HG02642 (cell line): ENCODE results near the gene BAIAP3.

Experiments used
- ATAC-seq: cut with Tn5 transposase; IDR thresholded peaks from one replicate; pipeline ENCODE4 v1.9.1; 2021; ENCODE audit warnings: mild to moderate bottlenecking; ENCODE audit not compliant: unreplicated experiment, poor library complexity

BAIAP3 gene

GRCh38 chr16:1330931-1331711 is 2.3 kb upstream of the BAIAP3 start:
- ATAC-seq = no peak

DNA sequence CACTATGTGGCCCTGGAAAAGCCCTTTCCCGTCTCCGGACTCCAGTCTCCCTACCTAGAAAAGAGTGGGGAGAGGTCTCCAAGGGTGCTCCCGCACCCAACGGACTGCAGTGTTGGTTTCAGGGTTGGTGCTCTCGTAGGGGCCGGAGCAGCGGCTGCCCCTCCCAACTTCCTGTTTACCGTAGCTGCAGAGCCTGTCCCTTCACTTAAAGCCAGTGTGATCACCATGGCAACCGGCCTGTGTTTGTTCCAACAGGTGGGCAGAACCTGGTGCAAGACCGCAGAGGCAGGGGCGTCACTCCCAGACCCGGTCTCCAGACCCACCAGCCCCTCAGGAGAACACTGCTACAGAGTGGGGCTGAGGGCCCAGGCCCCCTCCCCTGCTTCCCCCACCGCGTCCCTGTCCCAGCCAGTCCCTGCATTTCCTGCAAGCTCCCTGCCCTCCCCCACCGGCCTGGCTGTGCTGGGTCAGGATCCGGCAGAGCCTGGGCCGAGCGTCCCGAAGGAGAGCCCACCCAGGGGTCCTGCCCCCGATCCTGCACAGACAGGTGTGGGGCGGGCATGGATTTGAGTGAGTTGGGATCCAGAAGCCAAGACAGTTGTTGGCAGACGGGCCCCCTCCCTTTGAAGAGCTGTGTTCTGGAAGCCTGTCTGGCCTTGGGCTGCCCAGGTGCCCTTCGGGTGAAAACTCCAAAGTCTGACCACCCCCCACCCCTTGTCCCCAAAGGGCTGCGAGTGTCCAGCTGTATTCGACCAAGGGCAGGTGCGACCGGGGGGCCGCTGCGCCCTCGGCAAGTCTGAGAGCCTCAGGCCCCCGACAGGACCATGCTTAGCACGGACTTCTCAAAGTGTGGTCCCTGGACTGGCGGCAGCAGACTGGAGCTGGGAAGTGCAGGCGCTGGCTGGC is 1.5 kb upstream of the BAIAP3 start:
- no peak for ATAC-seq

GRCh38 chr16:1332618-1333148 is 762 bp upstream of the BAIAP3 start:
- no peak for ATAC-seq

GRCh38 chr16:1333854-1334700 is 632 bp downstream of the BAIAP3 start:
- no peak for ATAC-seq

DNA sequence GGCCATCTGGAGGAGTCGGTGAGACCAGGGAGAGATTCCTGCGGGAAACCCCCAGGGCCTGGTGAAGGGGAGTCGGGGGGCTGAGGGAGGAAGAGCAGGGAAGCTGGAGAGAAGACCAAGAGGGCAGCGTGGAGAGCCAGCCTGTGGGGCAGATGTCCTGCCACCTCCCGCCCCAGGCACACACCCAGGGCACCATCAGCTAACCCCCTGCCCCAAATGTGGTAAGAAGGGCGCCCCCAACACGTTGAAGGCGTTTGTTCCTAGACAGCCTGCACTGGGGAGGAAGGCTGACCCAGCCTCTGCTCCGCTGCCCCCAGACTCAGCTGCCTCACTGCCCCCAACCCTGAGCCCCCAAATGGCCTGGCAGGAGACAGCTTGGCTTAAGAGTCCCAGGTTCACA is 1.3 kb downstream of the BAIAP3 start:
- ATAC-seq = no peak

- ATAC-seq = no peak
These were observed 1.9 kb downstream of the BAIAP3 start for GRCh38 chr16:1335211-1335971.

DNA sequence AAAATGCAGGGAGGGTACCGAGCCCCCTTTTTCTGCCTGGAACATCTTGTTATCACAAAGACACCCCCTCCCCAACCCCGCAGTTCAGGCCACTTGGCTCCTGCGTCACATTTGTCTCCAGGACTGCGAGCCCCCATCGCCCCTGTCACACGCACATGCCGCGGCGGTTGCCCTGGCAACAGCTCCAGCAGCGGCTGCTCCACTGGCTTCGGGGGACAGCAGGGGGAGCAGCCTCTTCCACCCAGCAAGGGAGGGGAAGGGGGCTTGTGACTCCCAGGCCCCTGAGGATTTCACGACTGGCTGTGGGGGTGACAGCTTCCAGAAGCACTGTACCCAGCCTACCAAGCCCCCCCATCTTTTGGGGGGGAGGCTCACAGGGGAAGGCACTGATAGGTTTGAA is 2.6 kb downstream of the BAIAP3 start:
- no peak for ATAC-seq

DNA sequence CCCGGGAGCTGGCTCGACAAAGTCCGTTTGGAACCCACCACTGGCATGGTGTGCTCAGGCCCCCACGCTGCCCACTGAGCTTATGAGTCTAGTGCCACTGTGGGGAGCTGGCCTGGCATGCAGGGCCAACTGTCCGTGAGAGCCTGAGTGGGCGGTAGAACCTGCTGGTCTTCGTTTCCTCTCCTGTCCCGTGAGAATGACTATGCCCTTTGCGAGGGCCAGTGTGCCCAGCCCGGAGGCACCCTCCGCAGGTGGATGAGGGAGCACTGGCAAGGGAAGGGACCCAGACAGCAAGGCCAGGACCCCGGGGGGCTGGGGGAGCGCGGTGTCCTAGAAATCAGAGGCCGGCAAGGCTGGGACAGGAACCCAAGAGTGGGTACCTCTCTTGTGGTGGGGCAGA is 3.2 kb downstream of the BAIAP3 start:
- ATAC-seq = no peak

DNA sequence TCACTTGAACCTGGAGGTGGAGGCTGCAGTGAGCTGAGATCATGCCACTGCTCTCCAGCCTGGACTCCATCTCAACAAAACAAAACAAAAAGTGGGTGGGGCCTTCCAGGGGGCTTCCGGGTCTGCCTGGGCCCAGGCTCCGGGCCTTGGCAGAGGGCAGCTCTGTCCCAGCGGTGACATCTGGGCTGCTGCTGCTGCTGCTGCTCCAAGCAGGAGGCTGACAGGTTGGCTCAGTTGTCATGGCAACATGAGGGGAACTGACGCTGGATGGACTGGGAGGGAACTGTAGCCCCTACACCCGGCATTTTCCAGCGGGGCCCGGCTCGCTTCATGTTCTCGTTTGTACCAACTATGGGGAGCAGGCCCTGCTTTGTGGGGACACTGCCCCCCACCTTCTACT is 4.0 kb downstream of the BAIAP3 start:
- ATAC-seq = no peak

DNA sequence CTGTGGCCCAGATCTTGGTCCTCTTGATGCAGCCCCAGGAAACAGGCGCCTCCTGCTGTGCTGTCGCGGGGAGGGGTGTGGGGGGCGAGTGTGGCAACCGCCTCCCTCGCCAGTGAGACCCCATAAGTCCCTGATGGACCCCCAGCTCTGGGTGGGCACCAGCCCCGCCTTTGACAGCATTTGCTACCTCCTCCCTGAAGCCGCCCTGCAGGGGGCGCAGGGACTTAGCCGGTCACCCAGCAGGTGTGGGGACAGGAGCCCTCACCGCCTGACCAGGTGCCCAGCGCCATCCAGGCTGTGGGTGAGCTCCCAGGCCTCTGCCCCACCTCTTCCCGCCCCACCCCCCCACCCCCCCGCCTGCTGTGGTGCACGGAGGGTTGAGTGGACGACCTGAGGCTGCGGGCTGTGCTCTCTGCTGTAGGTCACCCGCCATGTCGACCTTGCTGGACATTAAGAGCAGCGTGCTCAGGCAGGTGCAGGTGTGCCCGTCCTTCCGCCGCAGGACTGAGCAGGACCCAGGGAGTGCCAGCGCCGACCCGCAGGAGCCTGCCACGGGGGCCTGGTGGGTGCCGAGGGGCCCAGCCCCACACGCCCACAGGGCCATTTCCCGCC is 4.8 kb downstream of the BAIAP3 start:
- no peak for ATAC-seq

DNA sequence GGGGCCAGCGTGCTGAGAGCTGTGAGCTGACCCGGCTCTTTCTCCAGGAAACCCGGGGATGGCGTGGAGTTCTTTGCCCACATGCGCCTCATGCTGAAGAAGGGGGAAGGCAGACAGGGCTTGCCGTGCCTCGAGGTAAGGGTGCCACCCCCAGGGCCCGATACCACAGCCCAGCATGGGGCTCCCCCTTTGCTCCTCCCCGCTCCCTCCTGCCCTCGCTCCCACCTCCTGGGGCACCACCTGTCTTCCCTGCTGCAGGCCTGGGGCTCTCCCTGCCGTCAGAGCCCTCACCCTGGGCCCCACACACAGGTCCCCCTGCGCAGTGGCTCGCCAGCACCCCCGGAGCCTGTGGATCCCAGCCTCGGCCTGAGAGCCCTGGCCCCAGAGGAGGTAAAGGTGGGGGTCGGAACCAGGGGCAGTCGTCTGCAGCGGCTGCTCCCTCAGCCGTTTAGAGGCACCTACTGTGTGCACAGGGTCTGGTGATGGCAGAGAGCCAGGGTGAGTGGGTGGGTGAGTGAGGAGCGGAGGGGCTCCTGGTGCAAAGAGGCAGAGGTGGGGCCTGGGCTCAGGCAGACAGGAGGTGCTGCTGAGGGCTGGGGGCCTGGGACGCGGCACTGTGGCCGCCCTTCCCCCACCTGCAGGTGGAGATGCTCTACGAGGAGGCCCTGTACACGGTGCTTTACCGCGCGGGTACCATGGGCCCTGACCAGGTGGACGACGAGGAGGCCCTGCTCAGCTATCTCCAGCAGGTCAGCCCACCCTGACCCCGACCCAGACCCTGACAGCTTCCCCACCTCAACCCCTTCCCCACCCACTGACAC is 5.6 kb downstream of the BAIAP3 start:
- ATAC-seq = no peak

- ATAC-seq = no peak
These were observed 7.5 kb downstream of the BAIAP3 start for GRCh38 chr16:1340730-1341494.

- ATAC-seq = no peak
These were observed 8.3 kb downstream of the BAIAP3 start for GRCh38 chr16:1341495-1342420.

GRCh38 chr16:1342526-1343427 is 9.3 kb downstream of the BAIAP3 start:
- ATAC-seq = peak; percentile 90

- no peak for ATAC-seq
These were observed 10.2 kb downstream of the BAIAP3 start for GRCh38 chr16:1343428-1344242.
